LNCAP (cell line): Measurements from ENCODE around the gene HDGFL2.
A peak's percentile ranks its signal among the peaks of the same experiment; 100 is the strongest.

ENCODE experiments used
- CTCF ChIP-seq: fragments of 450-650 bp; IDR thresholded peaks from 2 replicates; pipeline ENCODE4 v1.5.1; 2017; ENCODE audit warnings: mild to moderate bottlenecking

Gene HDGFL2

DNA sequence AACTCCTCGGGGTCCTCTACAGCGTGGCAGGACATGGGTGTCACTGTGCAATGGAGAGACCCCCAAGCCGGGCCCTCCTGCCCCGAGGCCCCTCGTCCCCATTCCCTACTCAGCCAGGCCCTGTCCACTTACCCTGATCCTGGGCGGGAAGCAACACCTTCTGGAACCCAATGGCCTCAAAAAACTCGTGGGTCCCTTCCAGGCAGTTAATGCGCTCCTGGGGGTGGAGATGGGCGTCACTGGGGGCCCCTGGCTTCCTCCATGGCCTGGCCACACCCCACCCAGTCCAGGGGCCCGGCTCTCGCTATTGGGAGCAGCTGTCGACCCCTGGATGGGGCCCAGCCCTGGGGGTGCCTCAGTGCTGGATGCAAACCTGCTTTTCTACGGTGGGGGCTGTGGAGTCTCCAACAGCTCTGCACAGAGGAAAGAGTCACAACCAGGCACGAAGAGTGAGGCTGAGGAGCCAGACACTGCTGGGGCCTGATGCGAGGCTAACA is 25.3 kb upstream of the HDGFL2 start:
- no peak for TF ChIP-seq CTCF

DNA sequence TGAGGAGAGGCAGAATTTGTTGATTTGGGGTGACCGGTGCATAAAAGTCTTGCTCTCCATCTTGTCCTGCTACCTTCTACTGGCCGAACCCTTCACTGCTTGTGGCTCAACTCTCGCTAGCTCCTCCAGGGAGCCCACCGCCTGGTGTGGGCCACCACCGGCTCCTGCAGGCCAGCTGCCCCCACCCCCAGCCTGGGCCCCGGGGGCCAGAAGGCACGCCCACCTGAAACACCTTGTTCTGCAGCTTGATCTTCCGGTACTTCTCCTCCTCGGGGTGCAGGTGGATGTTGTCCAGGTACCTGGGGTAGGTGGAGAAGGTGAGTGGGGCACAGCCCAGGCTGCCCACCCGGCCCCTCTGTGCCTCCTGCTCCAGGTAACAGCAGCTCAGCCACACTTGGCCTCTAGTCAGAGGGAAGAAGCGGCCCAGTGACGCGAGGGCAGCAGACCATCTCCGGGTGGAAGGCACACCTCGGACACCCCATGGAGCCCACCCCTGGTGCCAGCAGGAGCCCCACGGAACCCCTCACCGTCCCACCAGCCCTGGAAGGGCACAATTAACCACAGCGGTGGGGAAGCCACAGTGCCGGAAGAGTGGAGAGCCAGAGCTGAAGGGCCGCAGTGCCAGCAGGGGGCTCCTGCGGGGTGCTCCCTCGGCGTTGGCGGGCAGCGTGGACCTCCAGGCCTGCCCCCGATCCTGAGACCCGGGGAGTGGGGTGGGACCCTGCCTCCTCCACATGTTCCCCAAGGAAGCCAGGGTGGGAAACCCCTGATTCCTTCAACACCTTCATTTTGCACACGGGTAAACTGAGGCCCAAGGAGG is 24.6 kb upstream of the HDGFL2 start:
- no peak for TF ChIP-seq CTCF

DNA sequence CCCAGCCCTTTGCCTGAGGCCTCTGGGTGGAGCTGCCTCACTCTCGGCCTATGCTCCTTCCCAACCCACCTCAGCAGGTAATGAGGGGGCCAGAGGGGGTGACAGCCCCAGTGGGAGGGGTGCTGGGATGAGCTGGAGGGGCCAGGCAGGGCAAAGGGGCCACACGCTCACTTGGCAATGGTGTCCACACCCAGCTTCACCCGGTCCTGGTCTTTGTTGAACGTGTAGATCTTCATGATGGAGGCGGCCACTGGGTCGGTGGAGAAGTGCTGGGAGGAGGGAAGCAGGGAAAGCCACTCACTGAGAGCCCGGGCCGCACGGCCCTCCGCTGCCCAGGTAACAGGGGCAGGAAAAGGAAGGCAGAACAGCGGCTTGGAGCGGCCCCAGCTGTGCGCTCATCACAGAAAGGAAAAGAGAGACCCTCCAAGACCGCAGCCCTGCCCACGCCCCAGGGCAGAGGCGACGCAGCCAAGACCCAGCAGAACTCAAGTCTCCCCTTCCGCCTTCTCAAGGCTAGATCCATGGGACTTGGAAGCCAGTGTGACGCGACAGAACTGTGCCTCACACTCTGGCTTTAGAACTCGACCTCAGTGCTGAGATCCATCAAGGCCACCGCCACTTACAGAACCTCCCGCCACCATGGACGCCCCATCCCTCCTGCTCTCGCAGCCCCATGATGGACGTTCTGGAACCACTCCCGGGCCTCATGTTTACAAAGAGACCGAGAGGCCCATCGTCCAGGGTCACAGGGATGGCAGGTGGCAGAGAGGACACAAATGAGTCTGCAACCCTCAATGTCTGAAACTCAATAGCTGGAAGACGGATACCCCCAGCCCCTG is 23.7 kb upstream of the HDGFL2 start:
- TF ChIP-seq CTCF, result no peak

DNA sequence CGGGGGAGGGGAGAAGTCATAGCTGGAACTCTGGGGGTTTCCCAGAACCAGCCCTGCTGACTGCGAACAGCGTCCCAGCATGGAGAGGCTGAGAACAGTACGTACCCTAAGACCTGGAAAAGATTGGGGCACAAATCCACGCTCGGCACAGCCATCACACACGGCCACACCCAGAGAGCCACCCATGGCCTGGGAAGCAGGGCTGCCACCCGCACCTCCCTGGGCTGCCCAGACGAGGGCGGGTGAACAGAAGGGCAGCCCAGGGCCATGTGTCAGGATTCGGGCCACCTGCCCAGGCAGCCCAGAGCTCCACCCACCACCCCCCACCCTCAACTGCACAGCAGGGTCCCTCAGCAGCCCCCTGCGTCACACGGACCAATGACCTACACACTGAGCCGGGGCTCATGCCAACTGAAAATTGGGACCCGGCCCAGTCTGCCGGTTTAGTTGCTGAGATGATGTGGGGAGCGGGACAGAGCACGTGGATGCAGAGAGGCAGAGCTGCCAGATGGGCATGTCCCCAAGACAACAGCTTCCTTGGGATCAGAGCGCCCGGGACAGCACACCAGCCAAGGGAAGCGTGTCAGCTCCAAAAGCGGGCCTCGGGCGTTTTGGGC is 23.0 kb upstream of the HDGFL2 start:
- peak; percentile 15; the same call in 1 of the 2 replicates for TF ChIP-seq CTCF

DNA sequence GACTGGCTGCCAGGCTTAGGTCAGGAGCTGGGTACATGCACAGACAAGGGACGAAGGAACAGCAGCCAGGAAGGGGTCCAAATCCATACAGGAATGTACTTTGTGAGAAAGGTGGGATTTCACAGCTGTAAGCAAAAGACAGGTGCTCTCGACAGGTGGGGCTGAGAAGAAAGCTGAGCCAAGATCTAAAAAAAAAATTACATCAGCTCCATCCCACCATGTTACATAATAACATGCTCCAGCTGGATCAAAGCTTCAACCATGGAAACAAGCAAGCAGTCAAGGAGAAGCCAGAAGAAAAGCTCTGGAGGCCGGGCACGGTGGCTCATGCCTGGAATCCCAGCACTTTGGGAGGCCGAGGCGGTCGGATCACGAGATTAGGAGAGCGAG is 22.5 kb upstream of the HDGFL2 start:
- TF ChIP-seq CTCF, result no peak

GRCh38 chr19:4452230-4452990 is 19.7 kb upstream of the HDGFL2 start:
- no peak for TF ChIP-seq CTCF
